ENCODE data around the gene NPSR1.
A peak's percentile ranks its signal among the peaks of the same experiment; 100 is the strongest.
"Not testable (repeated sequence)": the region's sequence is repeated elsewhere in the genome, so short reads cannot be mapped to it uniquely, and the experiment has no call there.

NPSR1 gene

DNA sequence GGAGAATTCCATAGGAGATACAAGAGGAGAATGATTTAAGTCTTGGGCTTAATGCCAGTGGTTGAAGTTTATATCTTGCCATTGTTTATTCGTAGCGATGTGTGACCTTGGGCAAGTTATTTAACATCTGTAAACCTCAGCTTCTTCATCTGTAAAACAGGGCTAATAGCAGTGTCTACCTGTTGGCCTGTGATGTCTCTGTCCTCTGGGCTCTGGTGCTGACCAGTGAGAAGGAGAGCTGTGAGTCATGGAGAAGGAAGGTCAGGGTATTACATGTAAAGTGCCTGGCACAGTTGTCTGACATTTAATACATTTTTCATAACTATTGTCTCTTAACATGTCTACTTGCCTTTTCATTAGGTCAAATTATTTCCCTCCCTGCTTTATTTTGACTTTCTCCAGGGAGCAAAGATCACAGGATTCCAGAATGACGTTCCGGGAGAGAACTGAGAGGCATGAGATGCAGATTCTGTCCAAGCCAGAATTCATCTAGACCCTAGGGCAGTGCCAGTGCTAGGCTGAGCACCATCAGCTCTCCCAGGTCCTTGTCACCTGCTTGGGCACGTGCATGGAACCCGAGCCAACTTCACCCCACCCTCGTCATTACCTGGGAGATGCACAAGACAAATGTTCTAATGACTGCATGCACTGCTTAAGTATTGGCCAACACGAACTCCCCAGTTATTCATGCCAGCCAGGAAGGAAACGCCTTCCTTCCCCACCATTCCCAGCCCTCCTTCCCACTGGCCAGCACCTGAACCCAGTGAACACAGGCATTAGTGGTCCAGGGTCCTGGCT lies 191.3 kb downstream of the NPSR1 start:
- TF ChIP-seq, protein P1, sequence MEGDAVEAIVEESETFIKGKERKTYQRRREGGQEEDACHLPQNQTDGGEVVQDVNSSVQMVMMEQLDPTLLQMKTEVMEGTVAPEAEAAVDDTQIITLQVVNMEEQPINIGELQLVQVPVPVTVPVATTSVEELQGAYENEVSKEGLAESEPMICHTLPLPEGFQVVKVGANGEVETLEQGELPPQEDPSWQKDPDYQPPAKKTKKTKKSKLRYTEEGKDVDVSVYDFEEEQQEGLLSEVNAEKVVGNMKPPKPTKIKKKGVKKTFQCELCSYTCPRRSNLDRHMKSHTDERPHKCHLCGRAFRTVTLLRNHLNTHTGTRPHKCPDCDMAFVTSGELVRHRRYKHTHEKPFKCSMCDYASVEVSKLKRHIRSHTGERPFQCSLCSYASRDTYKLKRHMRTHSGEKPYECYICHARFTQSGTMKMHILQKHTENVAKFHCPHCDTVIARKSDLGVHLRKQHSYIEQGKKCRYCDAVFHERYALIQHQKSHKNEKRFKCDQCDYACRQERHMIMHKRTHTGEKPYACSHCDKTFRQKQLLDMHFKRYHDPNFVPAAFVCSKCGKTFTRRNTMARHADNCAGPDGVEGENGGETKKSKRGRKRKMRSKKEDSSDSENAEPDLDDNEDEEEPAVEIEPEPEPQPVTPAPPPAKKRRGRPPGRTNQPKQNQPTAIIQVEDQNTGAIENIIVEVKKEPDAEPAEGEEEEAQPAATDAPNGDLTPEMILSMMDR (IDR thresholded peaks at IDR 0.05; ENCODE audit: low read depth, low read length, missing control alignments) = no peak
- in situ Hi-C loops (cut with HindIII; ENCODE audit: low pct_ligation_motif_present, low sequenced_read_pairs) = no loop called here
- no peak overlapping the region for H3K27ac ChIP-seq
- no peaks in the 10 kb centered on the region for H3K27me3 ChIP-seq (replicated peaks)
- no peak for DNase-seq
- no peaks in the 10 kb centered on the region for H3K36me3 ChIP-seq (replicated peaks)
- H3K4me3 ChIP-seq (ENCODE audit: low read depth, low read length) = no peak overlapping the region

- Histone ChIP-seq H3K4me3 (ENCODE audit: low read depth, low read length) (no peak overlapping the region), H3K36me3 (replicated peaks) (no peaks in the 10 kb centered on the region), H3K27ac (no peak overlapping the region), H3K27me3 (replicated peaks) (no peaks in the 10 kb centered on the region)
- in situ Hi-C loops (cut with HindIII; ENCODE audit: low pct_ligation_motif_present, low sequenced_read_pairs) = no loop called here
- TF ChIP-seq, protein P1 (IDR thresholded peaks at IDR 0.05; ENCODE audit: low read depth, low read length, missing control alignments) = no peak
- DNase-seq = no peak
Measured at GRCh38 chr7:34849986-34850385, 192.0 kb downstream of the NPSR1 start.

GRCh38 chr7:34850681-34851080 lies 192.7 kb downstream of the NPSR1 start:
- TF ChIP-seq, protein P1 (IDR thresholded peaks at IDR 0.05; ENCODE audit: low read depth, low read length, missing control alignments) = no peak
- DNase-seq = no peak
- in situ Hi-C loops (cut with HindIII; ENCODE audit: low pct_ligation_motif_present, low sequenced_read_pairs) = no loop called here
- H3K4me3 ChIP-seq (ENCODE audit: low read depth, low read length) = no peak overlapping the region
- H3K27ac ChIP-seq = no peak overlapping the region
- no peaks in the 10 kb centered on the region for H3K27me3 ChIP-seq (replicated peaks)
- no peaks in the 10 kb centered on the region for H3K36me3 ChIP-seq (replicated peaks)

GRCh38 chr7:34851431-34851830 lies 193.4 kb downstream of the NPSR1 start:
- H3K27ac ChIP-seq = peak overlapping the region; percentile 83
- H3K36me3 ChIP-seq (replicated peaks) = no peaks in the 10 kb centered on the region
- TF ChIP-seq, protein P1 (IDR thresholded peaks at IDR 0.05; ENCODE audit: low read depth, low read length, missing control alignments) = no peak
- no peak overlapping the region for H3K4me3 ChIP-seq (ENCODE audit: low read depth, low read length)
- no peaks in the 10 kb centered on the region for H3K27me3 ChIP-seq (replicated peaks)
- in situ Hi-C loops (cut with HindIII; ENCODE audit: low pct_ligation_motif_present, low sequenced_read_pairs) = no loop called here
- DNase-seq = no peak

- H3K4me3 ChIP-seq (ENCODE audit: low read depth, low read length); DNase-seq; H3K36me3 ChIP-seq (replicated peaks); in situ Hi-C loops (cut with HindIII; ENCODE audit: low pct_ligation_motif_present, low sequenced_read_pairs); H3K27me3 ChIP-seq (replicated peaks); H3K27ac ChIP-seq: not testable (repeated sequence)
Measured at GRCh38 chr7:34858444-34858843, 200.4 kb downstream of the NPSR1 start.

DNA sequence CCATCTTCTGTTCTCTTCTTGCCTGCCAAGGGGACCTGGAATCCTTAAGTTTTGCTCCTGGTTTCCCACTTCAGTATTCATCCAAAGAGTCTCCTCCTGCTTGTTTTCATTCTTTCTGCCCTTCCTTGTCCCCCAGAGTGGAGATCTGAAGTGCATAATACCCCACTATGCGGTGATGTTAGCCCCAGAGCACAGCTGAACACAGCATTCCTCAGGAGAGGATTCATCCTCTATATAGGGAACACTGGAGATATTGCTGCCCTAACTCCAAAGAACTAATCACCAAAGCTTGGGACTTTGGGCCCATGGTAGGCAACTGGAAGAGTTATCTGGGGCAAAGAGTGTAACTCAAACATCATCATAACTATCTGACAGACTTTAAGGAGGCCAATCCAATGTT lies 201.3 kb downstream of the NPSR1 start:
- H3K36me3 ChIP-seq (replicated peaks); H3K27ac ChIP-seq; in situ Hi-C loops (cut with HindIII; ENCODE audit: low pct_ligation_motif_present, low sequenced_read_pairs); H3K27me3 ChIP-seq (replicated peaks); H3K4me3 ChIP-seq (ENCODE audit: low read depth, low read length); DNase-seq: not testable (repeated sequence)

- H3K36me3 ChIP-seq (replicated peaks); H3K27ac ChIP-seq; DNase-seq; H3K27me3 ChIP-seq (replicated peaks); in situ Hi-C loops (cut with HindIII; ENCODE audit: low pct_ligation_motif_present, low sequenced_read_pairs); H3K4me3 ChIP-seq (ENCODE audit: low read depth, low read length): not testable (repeated sequence)
Measured at GRCh38 chr7:34866222-34866621, 208.2 kb downstream of the NPSR1 start.

GRCh38 chr7:34867341-34867740 lies 209.3 kb downstream of the NPSR1 start:
- H3K4me3 ChIP-seq (ENCODE audit: low read depth, low read length); DNase-seq; in situ Hi-C loops (cut with HindIII; ENCODE audit: low pct_ligation_motif_present, low sequenced_read_pairs): not testable (repeated sequence)

GRCh38 chr7:34868602-34869001 lies 210.6 kb downstream of the NPSR1 start:
- H3K27ac ChIP-seq; DNase-seq; H3K36me3 ChIP-seq (replicated peaks); in situ Hi-C loops (cut with HindIII; ENCODE audit: low pct_ligation_motif_present, low sequenced_read_pairs); H3K4me3 ChIP-seq (ENCODE audit: low read depth, low read length); H3K27me3 ChIP-seq (replicated peaks): not testable (repeated sequence)

More at GRCh38 chr7:34867341-34867740, 209.3 kb downstream of the NPSR1 start:
- not testable (repeated sequence) for H3K27me3 ChIP-seq (replicated peaks); H3K36me3 ChIP-seq (replicated peaks); H3K27ac ChIP-seq

Measured in brain microvascular endothelial cell (primary cell).